Measurements from ENCODE around the gene ST6GAL1.

Gene ST6GAL1

DNA sequence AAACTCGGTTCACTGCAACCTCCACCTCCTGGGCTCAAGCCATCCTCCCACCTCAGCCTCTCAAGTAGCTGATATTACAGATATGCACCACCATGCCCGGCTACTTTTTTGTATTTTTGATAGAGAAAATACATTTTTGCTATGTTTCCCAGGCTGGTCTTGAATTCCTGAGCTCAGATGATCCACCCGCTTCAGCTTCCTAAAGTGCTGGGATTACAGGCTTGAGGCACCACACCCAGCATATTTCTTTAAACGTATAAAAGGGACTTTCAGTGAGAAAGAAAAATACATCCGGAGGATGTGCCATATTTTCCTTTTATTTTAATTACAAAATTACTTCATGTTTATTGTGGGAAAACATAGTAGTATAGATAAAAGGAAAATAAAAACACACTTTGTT, 153.8 kb downstream of the ST6GAL1 start:
- DNase-seq = no peak

GRCh38 chr3:187084580-187084979, 154.3 kb downstream of the ST6GAL1 start:
- DNase-seq = no peak

DNA sequence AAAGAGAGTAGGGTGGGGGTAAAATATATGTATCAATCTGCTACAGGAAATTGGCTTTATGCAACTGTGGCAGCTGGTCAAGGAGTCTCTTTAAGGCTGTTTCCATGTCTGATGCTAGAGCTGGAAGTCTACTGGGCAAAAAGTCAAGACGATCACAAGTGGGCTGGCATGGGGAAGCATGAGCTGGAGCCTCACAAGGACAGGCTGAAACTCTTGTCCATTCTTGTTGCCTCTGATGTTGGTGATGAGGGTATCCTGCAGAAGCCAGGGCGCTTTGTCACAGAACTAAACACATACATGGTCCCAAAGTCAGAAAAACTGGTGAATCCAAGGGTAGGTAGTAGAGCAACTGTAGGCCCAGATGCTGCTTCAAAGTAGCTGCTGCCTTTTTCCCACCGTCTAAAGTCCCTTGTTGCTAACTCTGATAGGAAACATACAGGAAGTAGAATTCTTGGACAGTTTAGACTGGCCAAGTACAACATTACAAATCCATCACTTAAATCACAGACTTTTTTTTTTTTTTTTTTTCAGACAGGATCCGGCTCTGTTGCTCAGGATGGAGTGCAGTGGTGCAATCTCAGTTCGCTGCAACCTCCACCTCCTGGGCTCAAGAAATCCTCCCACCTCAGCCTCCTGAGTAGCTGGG, 154.8 kb downstream of the ST6GAL1 start:
- no peak for DNase-seq

- no peak for DNase-seq
Observed at GRCh38 chr3:187085933-187086332, 155.6 kb downstream of the ST6GAL1 start.

DNA sequence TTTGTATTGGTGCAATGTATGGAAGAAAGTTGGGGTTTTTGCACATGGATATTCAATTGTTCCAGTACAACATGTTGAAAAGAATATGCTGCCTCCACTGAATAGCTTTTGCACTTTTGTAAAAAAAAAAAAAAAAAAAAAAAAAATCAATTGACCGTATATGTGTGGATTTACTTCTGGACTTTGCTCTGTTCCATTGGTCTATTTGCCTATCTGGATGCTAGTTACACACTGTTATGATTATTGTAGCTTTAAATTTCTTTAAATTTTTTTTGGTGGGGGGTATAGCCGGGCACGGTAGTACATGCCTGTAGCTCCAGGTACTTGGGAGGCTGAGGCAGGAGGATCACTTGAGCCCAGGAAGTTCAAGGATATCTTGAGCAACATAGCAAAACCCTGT, 156.5 kb downstream of the ST6GAL1 start:
- no peak for DNase-seq

DNA sequence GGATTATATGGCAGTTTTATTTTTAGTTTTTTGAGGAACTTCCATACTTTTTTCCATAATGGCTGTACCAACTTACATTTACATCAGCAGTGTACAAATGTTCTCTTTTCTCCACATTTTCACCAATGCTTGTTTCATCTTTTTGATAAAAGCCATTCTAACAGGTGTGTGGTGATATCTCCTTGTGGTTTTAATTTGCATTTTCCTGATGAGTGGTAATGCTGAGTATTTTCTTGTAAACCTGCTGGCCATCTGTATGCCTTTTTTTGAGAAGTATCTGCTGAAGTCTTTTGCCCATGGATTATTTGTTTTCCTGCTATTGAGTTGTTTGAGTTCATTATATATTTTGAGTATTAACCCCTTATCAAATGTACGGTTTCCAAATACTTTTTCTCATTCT, 158.4 kb downstream of the ST6GAL1 start:
- DNase-seq = no peak

DNA sequence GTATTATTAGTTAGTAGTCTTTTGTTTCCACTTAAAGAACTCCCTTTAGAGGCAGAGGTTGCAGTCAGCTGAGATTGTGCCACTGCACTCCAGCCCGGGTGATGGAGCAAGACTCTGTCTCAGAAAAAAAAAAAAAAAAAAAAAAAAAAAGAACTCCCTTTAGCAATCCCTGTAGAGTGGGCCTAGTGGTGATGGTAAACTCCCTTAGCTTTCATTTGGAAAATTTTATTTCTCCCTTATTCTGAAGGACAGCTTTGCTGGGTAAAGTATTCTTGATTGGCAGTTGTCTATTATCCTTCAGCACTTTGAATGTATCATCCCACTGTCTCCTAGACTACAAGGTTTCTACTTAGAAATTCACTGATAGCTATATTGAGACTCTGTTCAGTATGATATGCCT, 163.0 kb downstream of the ST6GAL1 start:
- no peak for DNase-seq

GRCh38 chr3:187098923-187099512, 168.7 kb downstream of the ST6GAL1 start:
- no peak for DNase-seq

DNA sequence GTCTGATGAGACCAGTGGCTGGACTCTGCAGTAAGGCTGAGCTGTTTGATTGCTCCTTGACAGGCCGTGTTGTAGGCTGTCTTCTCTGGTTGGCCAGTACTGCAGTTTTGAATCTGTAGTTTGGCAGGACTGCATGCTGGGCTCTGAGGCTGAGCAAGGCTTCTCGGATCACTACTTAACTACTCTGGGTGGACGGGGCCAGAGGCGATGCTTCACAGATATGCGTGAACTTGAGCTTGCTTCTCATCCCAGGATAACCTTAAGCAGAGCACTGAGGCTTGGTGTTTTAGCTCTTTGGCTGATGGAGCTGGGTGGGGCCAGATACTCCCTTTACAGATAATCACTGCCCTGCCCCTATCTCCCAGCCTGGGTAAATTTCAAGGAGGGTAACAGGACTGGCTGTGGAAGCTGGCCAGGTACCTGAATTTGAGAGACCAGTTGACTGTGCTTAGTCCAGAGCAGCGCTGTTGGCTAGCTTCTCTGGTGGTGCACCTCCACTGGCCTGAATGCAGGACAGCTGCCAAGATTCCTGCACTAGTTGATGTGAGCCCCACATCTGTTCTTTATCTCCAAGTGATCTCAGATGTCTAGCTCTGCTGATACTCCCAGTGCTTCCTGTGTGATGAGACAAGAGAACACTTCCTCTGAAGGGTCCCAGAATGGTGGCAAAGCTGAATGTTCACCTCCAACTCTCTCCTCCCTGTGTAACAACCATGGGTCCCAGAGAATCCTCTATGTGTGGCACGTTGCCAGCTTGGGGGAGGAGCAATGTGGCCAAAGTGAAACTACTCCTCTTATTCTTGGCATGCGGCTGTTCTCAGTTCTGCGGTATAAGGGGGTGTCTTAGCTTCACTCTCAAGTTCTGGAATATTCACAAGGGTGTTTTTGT, 171.1 kb downstream of the ST6GAL1 start:
- peak; percentile 70 for DNase-seq

DNA sequence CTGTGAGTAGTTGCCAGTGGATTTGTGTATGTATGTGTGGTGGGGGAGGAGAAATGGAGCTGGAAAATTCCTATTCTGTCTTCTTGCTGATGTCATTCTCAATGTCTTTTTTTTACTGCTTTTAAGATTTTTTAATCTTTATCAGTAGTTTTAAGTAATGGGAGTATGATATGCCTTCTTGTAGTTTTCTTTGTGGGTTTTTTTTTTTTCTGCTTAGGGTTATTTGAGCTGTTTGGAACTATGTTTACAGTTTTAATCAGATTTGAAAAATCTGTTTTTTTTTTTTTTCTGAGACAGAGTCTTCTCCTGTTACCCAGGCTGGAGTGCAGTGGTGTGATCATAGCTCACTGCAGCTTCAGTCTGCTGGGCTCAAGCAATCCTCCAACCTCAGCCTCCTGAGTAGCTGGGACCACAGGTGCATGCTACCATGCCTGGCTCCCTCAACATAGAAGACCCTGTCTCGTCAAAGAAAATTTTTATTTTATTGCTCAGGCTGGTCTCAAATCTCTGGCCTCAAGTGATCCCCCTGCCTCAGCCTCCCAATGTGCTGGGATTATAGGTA, 171.8 kb downstream of the ST6GAL1 start:
- no peak for DNase-seq

DNA sequence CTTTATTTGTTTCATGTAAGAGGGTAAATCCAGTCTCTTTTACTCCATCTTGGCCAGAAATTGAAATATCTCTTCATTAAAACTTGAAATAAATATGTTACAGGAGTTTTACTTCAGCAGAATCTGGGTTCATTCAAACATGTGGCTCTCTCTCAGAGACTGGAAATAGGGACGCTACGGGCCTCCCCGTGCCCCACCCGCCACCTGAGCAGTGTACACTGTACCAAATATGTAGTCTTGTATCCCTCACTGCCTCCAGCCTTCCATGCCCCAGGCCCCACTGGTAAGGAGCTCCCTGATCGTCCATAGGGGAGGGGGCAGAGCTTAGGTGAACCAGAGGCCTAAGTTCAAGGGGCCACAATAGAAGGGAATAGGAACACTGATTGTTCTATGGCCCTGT, 172.9 kb downstream of the ST6GAL1 start:
- DNase-seq = no peak

DNA sequence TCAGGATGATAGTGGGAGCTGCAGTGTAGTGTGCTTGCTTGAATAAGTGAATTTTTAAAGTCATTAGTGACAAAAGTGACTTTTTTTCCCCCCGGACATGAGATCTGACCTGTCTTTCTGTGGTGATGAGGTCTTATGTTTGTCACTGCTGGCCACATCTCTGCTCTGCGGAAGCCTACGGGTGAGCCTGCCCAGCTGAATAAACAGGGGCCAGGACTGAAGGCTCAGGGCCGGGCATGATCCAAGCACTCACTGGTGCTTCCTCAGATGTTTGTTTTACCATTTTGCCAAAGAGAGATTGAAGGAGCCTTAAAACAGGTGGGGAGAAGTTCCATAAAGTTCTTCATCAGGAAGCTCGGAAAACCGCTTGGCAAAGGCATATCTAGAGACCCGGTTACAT, 174.0 kb downstream of the ST6GAL1 start:
- DNase-seq = no peak

- DNase-seq = no peak
Observed at GRCh38 chr3:187104933-187105332, 174.6 kb downstream of the ST6GAL1 start.

DNA sequence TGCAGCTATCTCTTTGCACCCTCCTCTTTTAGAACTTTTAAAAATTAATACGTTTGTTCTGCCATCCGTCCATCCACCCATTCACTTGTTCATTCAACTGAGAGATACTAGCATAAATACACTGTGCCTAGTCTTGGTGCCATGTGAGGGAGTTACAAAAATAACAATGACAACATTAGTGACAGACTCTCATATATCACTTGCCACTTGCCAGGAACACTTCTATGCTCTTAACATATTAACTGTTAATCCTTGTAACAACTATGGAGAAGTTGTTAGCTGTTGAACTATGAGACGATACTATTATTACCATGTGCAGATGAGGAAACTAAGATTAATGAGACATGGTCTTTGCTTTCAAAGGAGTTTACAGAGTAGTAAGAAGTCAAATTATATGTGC, 175.4 kb downstream of the ST6GAL1 start:
- no peak for DNase-seq

DNA sequence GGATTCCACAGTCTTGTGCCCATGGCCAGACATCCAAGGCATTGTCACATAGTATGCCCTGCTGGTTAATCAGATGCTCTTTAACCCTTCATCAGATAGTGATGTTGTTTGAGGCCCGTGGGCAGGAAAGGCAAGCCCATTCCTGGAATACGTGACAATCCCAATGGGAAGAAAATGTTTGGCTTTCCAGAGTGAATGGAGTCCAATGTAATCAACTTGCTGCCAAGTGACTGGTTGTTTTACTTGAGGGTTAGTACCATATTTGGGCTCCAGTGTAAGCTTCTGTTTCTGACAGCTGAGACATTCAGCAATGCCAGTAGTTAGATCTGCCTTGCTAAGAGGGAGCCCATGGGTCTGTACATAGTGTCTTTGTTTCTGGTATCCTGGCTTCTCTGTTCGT, 177.7 kb downstream of the ST6GAL1 start:
- DNase-seq = no peak

GRCh38 chr3:187110156-187110555, 179.8 kb downstream of the ST6GAL1 start:
- no peak for DNase-seq

GRCh38 chr3:187112934-187113793, 182.8 kb downstream of the ST6GAL1 start:
- DNase-seq = peak; percentile 68

DNA sequence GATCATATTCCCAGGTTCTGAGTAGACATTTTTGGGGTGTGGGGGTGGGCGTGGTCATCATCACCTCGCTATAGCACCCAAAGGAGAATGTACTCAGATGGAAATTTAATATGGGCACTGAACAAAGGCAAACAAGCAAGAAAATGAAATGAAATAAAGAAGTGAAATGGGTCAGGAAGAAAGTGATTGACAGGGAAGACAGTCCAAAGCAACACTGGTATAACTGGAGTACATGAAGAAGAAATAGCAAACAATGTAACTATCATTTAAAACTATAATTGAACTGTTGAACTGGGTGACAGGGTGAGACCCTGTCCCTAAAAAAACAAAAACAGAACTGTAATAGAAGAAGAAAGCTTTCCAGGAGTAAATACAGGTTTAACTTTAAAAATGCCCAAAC, 184.2 kb downstream of the ST6GAL1 start:
- no peak for DNase-seq

- no peak for DNase-seq
Observed at GRCh38 chr3:187120326-187120725, 190.0 kb downstream of the ST6GAL1 start.

- no peak for DNase-seq
Observed at GRCh38 chr3:187122261-187122660, 191.9 kb downstream of the ST6GAL1 start.

GRCh38 chr3:187125319-187126031, 195.1 kb downstream of the ST6GAL1 start:
- DNase-seq = no peak
